ENCODE data around the gene LAMA5.

DNA sequence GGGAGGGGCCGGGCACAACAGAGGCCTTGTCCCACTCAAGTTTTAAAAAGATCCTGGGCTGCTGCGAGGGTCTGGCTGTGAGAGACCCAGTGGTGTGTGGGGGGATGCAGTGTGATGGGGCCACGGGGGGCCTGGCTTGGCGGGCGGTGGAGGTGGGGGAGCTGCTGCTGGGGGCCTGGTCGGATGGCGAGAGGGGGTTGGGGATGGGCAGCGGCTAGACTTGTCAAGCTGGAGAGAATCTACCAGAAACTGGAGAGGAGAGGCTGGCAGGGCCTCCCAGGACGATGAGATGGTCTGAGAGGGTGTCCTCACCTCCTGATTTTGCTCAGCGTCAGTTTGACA lies 24.9 kb upstream of the LAMA5 start:
- TF ChIP-seq CTCF (IDR thresholded peaks at IDR 0.05) (no peak), POLR2A (IDR thresholded peaks at IDR 0.05) (no peak)

All from thyroid gland (tissue), 4 donors.